ENCODE data around the gene CCDC137. TPM values are rescaled to one million over a fixed set of nuclear protein-coding genes. Genes with fewer than 3 reads are reported as not detected.
A peak's percentile ranks its signal among the peaks of the same experiment; 100 is the strongest.

Gene CCDC137
- total RNA-seq, 1 experiment from 2014 or later = 37.8 TPM

DNA sequence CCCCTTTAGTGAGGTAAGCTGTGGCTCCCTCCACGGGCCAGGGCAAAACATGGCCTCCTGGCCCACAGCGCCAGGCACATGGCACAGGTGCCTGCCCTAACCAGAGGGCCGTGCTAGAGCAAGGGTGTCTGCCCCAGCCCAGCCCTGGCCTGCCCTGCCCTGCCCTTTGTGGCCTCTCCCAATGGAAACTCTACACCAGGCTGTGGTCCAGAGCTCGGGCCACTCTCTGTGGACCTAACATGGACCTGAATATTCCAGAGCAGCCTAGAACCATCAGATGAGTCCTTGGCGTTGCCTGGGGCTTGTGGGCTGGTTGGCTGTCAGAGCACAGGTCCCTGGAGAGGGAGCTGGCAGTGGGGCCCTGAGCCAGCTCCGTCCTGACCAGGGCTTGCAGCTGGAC lies 28.7 kb downstream of the CCDC137 start:
- CTCF ChIA-PET = no interaction called here
- Mint-ChIP-seq H3K36me3 (ENCODE audit: insufficient read depth, unreplicated experiment) (peaks cover 88% of the 10 kb centered on the region), H3K4me1 (ENCODE audit: low read depth, unreplicated experiment) (no peaks in the 10 kb centered on the region), H3K9me3 (ENCODE audit: low read depth, unreplicated experiment) (no peaks in the 10 kb centered on the region), H3K27ac (ENCODE audit: unreplicated experiment) (no peak overlapping the region), H3K27me3 (ENCODE audit: unreplicated experiment) (no peaks in the 10 kb centered on the region), H3K4me3 (ENCODE audit: low read depth, unreplicated experiment) (no peak overlapping the region)
- DNase-seq = no peak
- BruUV-seq (replicated peaks) = no TSS peak
- intact Hi-C loops (cut with micrococcal nuclease; ENCODE audit: unreplicated experiment) = no loop called here
- TF ChIP-seq, protein P1, sequence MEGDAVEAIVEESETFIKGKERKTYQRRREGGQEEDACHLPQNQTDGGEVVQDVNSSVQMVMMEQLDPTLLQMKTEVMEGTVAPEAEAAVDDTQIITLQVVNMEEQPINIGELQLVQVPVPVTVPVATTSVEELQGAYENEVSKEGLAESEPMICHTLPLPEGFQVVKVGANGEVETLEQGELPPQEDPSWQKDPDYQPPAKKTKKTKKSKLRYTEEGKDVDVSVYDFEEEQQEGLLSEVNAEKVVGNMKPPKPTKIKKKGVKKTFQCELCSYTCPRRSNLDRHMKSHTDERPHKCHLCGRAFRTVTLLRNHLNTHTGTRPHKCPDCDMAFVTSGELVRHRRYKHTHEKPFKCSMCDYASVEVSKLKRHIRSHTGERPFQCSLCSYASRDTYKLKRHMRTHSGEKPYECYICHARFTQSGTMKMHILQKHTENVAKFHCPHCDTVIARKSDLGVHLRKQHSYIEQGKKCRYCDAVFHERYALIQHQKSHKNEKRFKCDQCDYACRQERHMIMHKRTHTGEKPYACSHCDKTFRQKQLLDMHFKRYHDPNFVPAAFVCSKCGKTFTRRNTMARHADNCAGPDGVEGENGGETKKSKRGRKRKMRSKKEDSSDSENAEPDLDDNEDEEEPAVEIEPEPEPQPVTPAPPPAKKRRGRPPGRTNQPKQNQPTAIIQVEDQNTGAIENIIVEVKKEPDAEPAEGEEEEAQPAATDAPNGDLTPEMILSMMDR (IDR thresholded peaks at IDR 0.05; ENCODE audit: unreplicated experiment) = no peak

DNA sequence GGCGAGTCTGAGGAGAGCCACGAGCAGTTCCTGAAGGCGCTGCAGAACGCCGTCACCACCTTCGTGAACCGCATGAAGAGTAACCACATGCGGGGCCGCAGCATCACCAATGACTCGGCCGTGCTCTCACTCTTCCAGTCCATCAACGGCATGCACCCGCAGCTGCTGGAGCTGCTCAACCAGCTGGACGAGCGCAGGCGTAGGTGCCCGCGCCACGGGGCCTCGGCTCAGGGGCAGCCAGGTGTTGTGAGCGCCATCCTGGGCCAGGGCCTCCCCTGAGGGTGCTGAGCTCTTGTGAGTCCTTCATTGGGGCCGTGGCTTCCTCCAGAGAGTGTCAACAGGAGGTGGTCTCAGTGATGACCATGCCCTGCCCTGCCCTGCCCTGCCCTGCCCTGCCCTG lies 29.3 kb downstream of the CCDC137 start:
- no peak overlapping the region for H3K27ac Mint-ChIP-seq (ENCODE audit: unreplicated experiment)
- intact Hi-C loops (cut with micrococcal nuclease; ENCODE audit: unreplicated experiment) = no loop called here
- H3K4me1 Mint-ChIP-seq (ENCODE audit: low read depth, unreplicated experiment) = peaks cover 3% of the 10 kb centered on the region
- BruUV-seq (replicated peaks) = no TSS peak
- CTCF ChIA-PET = no interaction called here
- H3K36me3 Mint-ChIP-seq (ENCODE audit: insufficient read depth, unreplicated experiment) = peaks cover 89% of the 10 kb centered on the region
- TF ChIP-seq, protein P1 (IDR thresholded peaks at IDR 0.05; ENCODE audit: unreplicated experiment) = no peak
- no peaks in the 10 kb centered on the region for H3K9me3 Mint-ChIP-seq (ENCODE audit: low read depth, unreplicated experiment)
- no peak overlapping the region for H3K4me3 Mint-ChIP-seq (ENCODE audit: low read depth, unreplicated experiment)
- H3K27me3 Mint-ChIP-seq (ENCODE audit: unreplicated experiment) = no peaks in the 10 kb centered on the region
- DNase-seq = no peak

DNA sequence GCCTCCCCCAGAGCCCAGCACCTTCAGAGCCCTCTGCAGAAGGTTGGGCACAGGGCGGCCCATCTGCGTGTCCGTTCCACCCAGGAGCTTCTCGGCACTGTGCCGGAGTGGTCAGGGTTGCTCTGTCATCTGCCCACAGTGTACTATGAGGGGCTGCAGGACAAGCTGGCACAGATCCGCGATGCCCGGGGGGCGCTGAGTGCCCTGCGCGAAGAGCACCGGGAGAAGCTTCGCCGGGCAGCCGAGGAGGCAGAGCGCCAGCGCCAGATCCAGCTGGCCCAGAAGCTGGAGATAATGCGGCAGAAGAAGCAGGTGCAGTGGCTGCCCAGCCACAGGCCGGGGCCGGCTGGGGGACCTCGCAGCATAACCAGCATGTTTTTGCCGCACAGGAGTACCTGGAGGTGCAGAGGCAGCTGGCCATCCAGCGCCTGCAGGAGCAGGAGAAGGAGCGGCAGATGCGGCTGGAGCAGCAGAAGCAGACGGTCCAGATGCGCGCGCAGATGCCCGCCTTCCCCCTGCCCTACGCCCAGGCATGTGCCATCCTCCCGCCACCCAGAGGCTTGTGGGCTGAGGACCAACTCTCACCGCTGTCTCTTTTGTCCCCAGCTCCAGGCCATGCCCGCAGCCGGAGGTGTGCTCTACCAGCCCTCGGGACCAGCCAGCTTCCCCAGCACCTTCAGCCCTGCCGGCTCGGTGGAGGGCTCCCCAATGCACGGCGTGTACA lies 29.8 kb downstream of the CCDC137 start:
- H3K27me3 Mint-ChIP-seq (ENCODE audit: unreplicated experiment) = no peaks in the 10 kb centered on the region
- intact Hi-C loops (cut with micrococcal nuclease; ENCODE audit: unreplicated experiment) = no loop called here
- H3K36me3 Mint-ChIP-seq (ENCODE audit: insufficient read depth, unreplicated experiment) = peaks cover 89% of the 10 kb centered on the region
- no peak for DNase-seq
- no peak overlapping the region for H3K27ac Mint-ChIP-seq (ENCODE audit: unreplicated experiment)
- no peaks in the 10 kb centered on the region for H3K9me3 Mint-ChIP-seq (ENCODE audit: low read depth, unreplicated experiment)
- CTCF ChIA-PET = no interaction called here
- TF ChIP-seq, protein P1 (IDR thresholded peaks at IDR 0.05; ENCODE audit: unreplicated experiment) = no peak
- no TSS peak for BruUV-seq (replicated peaks)
- H3K4me1 Mint-ChIP-seq (ENCODE audit: low read depth, unreplicated experiment) = peaks cover 9% of the 10 kb centered on the region
- no peak overlapping the region for H3K4me3 Mint-ChIP-seq (ENCODE audit: low read depth, unreplicated experiment)

DNA sequence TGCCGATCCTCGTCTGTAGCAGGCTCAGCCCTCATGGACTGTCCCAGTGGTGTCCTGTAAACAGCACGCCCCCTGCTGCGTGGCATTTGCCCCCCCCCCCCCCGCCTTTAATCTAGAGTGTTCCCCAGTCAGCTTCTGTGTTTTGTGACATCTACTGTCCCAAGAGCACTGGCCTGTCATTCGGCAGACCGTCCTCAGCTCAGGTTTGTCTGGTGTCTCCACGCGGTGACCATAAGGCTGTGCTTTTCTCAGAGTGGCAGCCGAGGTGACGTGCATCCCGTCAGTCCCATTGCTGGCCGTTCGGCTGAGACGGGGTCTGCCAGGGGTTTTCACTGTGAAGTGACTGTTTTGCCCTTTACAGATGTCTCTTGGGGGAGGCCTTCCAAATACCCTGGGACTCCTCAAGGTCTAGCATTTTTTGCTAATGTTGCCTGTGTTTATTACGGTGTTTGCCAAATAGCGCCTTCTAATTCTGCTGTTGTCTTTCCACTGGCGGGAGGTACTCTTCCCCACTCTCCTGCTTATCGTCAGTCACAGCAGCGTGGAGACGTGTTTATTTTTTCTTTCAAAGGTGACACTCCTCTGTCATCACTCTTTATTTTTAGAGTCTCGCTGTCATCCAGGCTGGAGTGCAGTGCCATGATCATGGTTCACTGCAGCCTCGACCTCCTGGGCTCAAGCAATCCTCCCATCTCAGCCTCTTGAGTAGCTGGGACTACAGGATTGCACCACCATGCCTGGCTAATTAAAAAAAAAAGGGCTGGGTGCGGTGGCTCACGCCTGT lies 30.9 kb downstream of the CCDC137 start:
- TF ChIP-seq, protein P1 (IDR thresholded peaks at IDR 0.05; ENCODE audit: unreplicated experiment) = no peak
- Mint-ChIP-seq H3K27ac (ENCODE audit: unreplicated experiment) (peak overlapping the region; percentile 27), H3K4me3 (ENCODE audit: low read depth, unreplicated experiment) (no peak overlapping the region), H3K9me3 (ENCODE audit: low read depth, unreplicated experiment) (no peaks in the 10 kb centered on the region), H3K36me3 (ENCODE audit: insufficient read depth, unreplicated experiment) (peaks cover 89% of the 10 kb centered on the region), H3K4me1 (ENCODE audit: low read depth, unreplicated experiment) (peaks cover 20% of the 10 kb centered on the region), H3K27me3 (ENCODE audit: unreplicated experiment) (no peaks in the 10 kb centered on the region)
- CTCF ChIA-PET = no interaction called here
- BruUV-seq (replicated peaks) = no TSS peak
- DNase-seq = no peak
- intact Hi-C loops (cut with micrococcal nuclease; ENCODE audit: unreplicated experiment) = no loop called here

All from Calu3 (cell line).